Measurements from ENCODE around the gene ELAVL3. TPM values are rescaled to one million over a fixed set of nuclear protein-coding genes. Genes with fewer than 3 reads are reported as not detected.
"Not testable (repeated sequence)": the region's sequence is repeated elsewhere in the genome, so short reads cannot be mapped to it uniquely, and the experiment has no call there.

Gene ELAVL3
- total RNA-seq, 1 donor from 2014 or later: not detected

DNA sequence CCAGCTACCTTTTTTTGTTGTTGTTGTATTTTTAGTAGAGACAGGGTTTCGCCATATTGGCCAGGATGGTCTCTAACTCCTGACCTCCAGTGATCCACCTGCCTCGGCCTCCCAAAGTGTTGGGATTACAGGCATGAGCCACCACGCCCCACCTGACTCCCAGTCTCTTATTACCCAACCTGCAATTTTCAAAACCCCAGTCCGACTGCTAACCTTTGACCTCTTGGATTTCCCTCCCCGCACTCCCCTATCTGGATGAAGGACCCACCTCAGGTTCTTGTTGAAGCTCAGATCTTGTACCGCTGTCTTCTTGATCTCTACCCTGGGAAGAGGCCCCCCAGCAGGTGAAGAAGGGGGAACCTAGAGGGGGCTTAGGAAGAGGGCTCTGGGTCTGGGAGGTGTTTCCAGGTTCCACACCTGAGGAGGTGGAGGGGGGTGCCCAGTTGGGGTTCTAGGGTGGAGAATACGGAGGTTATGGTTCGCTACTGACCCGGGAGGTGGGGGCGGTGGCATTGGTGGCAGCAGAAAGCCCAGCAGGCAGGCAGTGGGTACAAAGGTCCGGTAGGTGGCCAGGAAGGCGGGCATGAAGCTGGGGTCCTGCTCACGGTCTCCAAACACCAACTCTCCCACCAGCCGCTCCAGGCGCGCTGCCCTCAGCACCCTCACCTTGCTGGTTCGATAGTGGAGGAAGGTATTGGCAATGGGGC, 64.3 kb downstream of the ELAVL3 start:
- intact Hi-C loops (cut with micrococcal nuclease): no loop called here

GRCh38 chr19:11414544-11414943, 66.3 kb downstream of the ELAVL3 start:
- intact Hi-C loops (cut with micrococcal nuclease): no loop called here

GRCh38 chr19:11410682-11411081, 70.2 kb downstream of the ELAVL3 start:
- intact Hi-C loops (cut with micrococcal nuclease): no loop called here

GRCh38 chr19:11408591-11408990, 72.3 kb downstream of the ELAVL3 start:
- intact Hi-C loops (cut with micrococcal nuclease): no loop called here

- intact Hi-C loops (cut with micrococcal nuclease): not testable (repeated sequence)
Observed at GRCh38 chr19:11406703-11407236, 74.1 kb downstream of the ELAVL3 start.

- intact Hi-C loops (cut with micrococcal nuclease): no loop called here
Observed at GRCh38 chr19:11405846-11406643, 74.8 kb downstream of the ELAVL3 start.

DNA sequence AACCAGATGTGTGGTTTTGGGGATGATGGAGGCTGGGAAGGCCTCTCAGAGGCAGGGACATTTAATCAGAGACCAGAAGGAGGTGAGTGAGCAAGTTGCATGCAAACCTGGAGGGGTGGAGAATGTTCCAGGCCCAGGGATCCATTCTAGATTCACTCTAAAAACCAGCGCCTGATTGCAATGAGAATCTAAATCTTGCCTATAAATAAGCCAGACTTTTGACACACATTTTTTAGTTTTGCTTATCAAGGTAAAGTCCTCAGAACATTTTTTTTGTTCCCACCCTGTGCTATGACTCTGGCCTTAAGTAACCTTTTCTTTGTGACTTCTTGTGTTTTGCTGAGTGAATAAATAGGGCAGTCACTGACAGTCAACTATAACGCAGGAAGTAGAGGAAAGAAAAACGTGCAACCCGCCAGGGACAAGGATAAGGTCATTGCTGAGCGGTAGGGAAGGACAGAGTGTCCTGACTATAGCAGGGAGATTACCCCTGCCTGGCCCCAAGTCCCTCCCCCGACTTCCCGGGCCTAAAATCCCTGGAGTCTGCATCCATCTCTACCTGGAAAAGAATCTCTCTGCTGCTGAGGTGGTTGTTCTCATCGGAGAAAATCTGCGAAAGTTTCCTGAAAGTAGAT, 76.1 kb downstream of the ELAVL3 start:
- intact Hi-C loops (cut with micrococcal nuclease): no loop called here

DNA sequence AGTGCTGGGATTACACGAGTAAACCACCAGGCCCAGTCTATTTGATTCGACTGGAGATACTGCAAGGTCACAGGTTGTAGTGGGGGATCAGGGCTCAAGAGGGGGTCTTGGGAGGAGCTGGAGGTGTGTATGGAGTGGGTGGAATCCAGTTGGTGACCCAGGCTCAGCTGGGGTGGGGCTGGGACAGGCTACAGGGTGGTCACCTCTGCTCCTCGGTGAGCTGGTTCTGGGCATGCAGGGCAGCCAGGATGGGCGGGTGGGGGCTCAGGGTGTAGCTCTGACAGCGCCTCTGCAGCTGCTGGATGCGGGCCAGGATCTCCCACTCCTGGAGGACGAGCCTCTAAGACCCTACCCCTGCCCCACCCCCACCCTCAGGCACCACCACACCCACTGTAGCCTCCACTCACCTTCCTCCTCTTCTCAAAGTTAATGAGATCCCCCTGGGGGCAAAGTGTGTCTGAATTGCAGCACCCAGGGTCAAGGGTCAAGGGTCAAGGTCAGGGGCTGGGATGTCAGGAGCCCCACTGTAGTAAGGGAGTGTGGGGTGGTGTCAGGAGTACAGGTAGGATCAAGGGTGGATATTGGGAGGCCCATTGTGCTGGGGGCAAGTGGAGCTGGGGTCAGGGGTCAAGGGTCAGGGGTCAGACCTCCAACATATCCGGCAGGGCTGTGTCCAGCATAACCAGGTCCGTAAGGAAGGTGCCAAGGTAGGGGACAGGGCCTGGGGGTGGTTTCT, 78.9 kb downstream of the ELAVL3 start:
- intact Hi-C loops (cut with micrococcal nuclease): no loop called here

Other genes starting within 250 kb of the ELAVL3 start
- gene ANGPTL8, start 241.4 kb downstream of the ELAVL3 start, total RNA-seq: not detected in 2 replicates
- gene DOCK6, start 218.5 kb downstream of the ELAVL3 start, total RNA-seq: 0.27 and 0.66 TPM in 2 replicates
- gene TSPAN16, start 184.9 kb downstream of the ELAVL3 start, total RNA-seq: not detected in 2 replicates
- 8.2 and 9.4 TPM in 2 replicates for gene RAB3D, start 141.4 kb downstream of the ELAVL3 start, total RNA-seq
- gene TMEM205, start 134.8 kb downstream of the ELAVL3 start, total RNA-seq: 38.6 and 41.9 TPM in 2 replicates
- 18.2 and 22.5 TPM in 2 replicates for gene CCDC159, start 134.5 kb downstream of the ELAVL3 start, total RNA-seq
- 2.5 and 2.6 TPM in 2 replicates for gene PLPPR2, start 125.6 kb downstream of the ELAVL3 start, total RNA-seq
- 2.9 and 3.2 TPM in 2 replicates for gene SWSAP1, start 106.4 kb downstream of the ELAVL3 start, total RNA-seq
- 5.2 and 6.4 TPM in 2 replicates for gene EPOR, start 96.7 kb downstream of the ELAVL3 start, total RNA-seq
- not detected in 2 replicates for gene RGL3, start 61.7 kb downstream of the ELAVL3 start, total RNA-seq
- gene ODAD3, start 45.9 kb downstream of the ELAVL3 start, total RNA-seq: not detected in 2 replicates
- gene PRKCSH, start 45.4 kb downstream of the ELAVL3 start, total RNA-seq: 311 and 319 TPM in 2 replicates
- gene ZNF653, start 24.8 kb upstream of the ELAVL3 start, total RNA-seq: 18.2 and 20.0 TPM in 2 replicates
- gene ECSIT, start 48.1 kb upstream of the ELAVL3 start, total RNA-seq: 28.9 and 29.6 TPM in 2 replicates
- gene CNN1, start 57.8 kb upstream of the ELAVL3 start, total RNA-seq: not detected in 2 replicates
- 64.3 and 64.6 TPM in 2 replicates for gene ELOF1, start 78.2 kb upstream of the ELAVL3 start, total RNA-seq
- gene ACP5, start 96.6 kb upstream of the ELAVL3 start, total RNA-seq: 29.0 and 29.6 TPM in 2 replicates
- gene ZNF627, start 116.4 kb upstream of the ELAVL3 start, total RNA-seq: 3.9 and 4.4 TPM in 2 replicates

Measured in T-helper 1 cell treated with Interleukin-12 subunit alpha and Interleukin-12 subunit beta and Interleukin-4 antibody, amounts not matched to agents 30 ng/mL and 1 ng/mL, for 36 hours (primary cell).